ENCODE results near the gene MYO18A. TPM values are rescaled to one million over a fixed set of nuclear protein-coding genes. Genes with fewer than 3 reads are reported as not detected.

The MYO18A gene
- total RNA-seq, 1 donor from 2014 or later: 11.6 TPM

GRCh38 chr17:29086628-29087332, 93.4 kb downstream of the MYO18A start:
- Mint-ChIP-seq H3K36me3 (peaks cover 18% of the 10 kb centered on the region), H3K9me3 (no peaks in the 10 kb centered on the region)
- peak; percentile 50 for DNase-seq (ENCODE audit: low spot score)

GRCh38 chr17:29085223-29085622, 95.0 kb downstream of the MYO18A start:
- Histone ChIP-seq H3K4me1 (peaks cover 30% of the 10 kb centered on the region), H3K4me2 (peak overlapping the region; percentile 44), H3F3A (ENCODE audit: low read depth) (peaks cover 23% of the 10 kb centered on the region), H3K9me3 (ENCODE audit: low read depth) (no peaks in the 10 kb centered on the region), H3K27me3 (no peaks in the 10 kb centered on the region), H3K27ac (no peak overlapping the region), H3K36me3 (no peaks in the 10 kb centered on the region), H3K4me3 (no peak overlapping the region), H4K20me1 (ENCODE audit: low read depth) (no peaks in the 10 kb centered on the region), H3K9ac (no peak overlapping the region), H3K79me2 (ENCODE audit: low read depth) (no peaks in the 10 kb centered on the region), H2AFZ (replicated peaks) (no peak overlapping the region)
- H3K36me3 Mint-ChIP-seq: peaks cover 21% of the 10 kb centered on the region
- no peak overlapping the region for H3K4me3 Mint-ChIP-seq
- no peak for DNase-seq (ENCODE audit: low spot score)
- H3K4me1 Mint-ChIP-seq: peaks cover 17% of the 10 kb centered on the region
- TF ChIP-seq EZH2 (IDR thresholded peaks at IDR 0.05) (no peak), EZH2phosphoT487 (IDR thresholded peaks at IDR 0.05) (no peak), CTCF (IDR thresholded peaks at IDR 0.05) (no peak)
- H3K27me3 Mint-ChIP-seq (ENCODE audit: insufficient read depth, low read depth): peaks cover 12% of the 10 kb centered on the region
- H3K9me3 Mint-ChIP-seq: no peaks in the 10 kb centered on the region
- no peak overlapping the region for H3K27ac Mint-ChIP-seq

More at GRCh38 chr17:29086628-29087332, 93.4 kb downstream of the MYO18A start:
- Mint-ChIP-seq H3K27me3 (ENCODE audit: insufficient read depth, low read depth) (peaks cover 10% of the 10 kb centered on the region), H3K4me3 (no peak overlapping the region), H3K27ac (no peak overlapping the region), H3K4me1 (peaks cover 19% of the 10 kb centered on the region)
- H3K27me3 ChIP-seq: no peaks in the 10 kb centered on the region
- H3K27ac ChIP-seq: no peak overlapping the region
- H3K4me2 ChIP-seq: peak overlapping the region; percentile 49
- no peaks in the 10 kb centered on the region for H4K20me1 ChIP-seq (ENCODE audit: low read depth)
- H3K4me1 ChIP-seq: peaks cover 43% of the 10 kb centered on the region
- H3K36me3 ChIP-seq: no peaks in the 10 kb centered on the region
- H3K9me3 ChIP-seq (ENCODE audit: low read depth): no peaks in the 10 kb centered on the region
- no peak overlapping the region for H3K9ac ChIP-seq
- no peaks in the 10 kb centered on the region for H3K79me2 ChIP-seq (ENCODE audit: low read depth)
- no peak for TF ChIP-seq EZH2phosphoT487 (IDR thresholded peaks at IDR 0.05)
- H3F3A ChIP-seq (ENCODE audit: low read depth): peaks cover 32% of the 10 kb centered on the region
- H3K4me3 ChIP-seq: no peak overlapping the region
- H2AFZ ChIP-seq (replicated peaks): no peak overlapping the region

- Histone ChIP-seq H3K4me3 (no peak overlapping the region), H3K27ac (no peak overlapping the region), H3K9me3 (ENCODE audit: low read depth) (no peaks in the 10 kb centered on the region), H3K79me2 (ENCODE audit: low read depth) (no peaks in the 10 kb centered on the region), H3K27me3 (no peaks in the 10 kb centered on the region), H3F3A (ENCODE audit: low read depth) (peaks cover 23% of the 10 kb centered on the region), H3K4me1 (peaks cover 30% of the 10 kb centered on the region), H4K20me1 (ENCODE audit: low read depth) (no peaks in the 10 kb centered on the region), H3K4me2 (peak overlapping the region; percentile 44), H3K36me3 (no peaks in the 10 kb centered on the region), H3K9ac (no peak overlapping the region), H2AFZ (replicated peaks) (no peak overlapping the region)
- Mint-ChIP-seq H3K27ac (no peak overlapping the region), H3K36me3 (peaks cover 18% of the 10 kb centered on the region), H3K27me3 (ENCODE audit: insufficient read depth, low read depth) (peaks cover 12% of the 10 kb centered on the region), H3K9me3 (no peaks in the 10 kb centered on the region), H3K4me3 (no peak overlapping the region), H3K4me1 (peaks cover 17% of the 10 kb centered on the region)
- peak; percentile 42 for DNase-seq (ENCODE audit: low spot score)
- TF ChIP-seq CTCF (IDR thresholded peaks at IDR 0.05): no peak
- TF ChIP-seq EZH2phosphoT487 (IDR thresholded peaks at IDR 0.05): no peak
- no peak for TF ChIP-seq EZH2 (IDR thresholded peaks at IDR 0.05)
Measured at GRCh38 chr17:29084541-29085146, 95.6 kb downstream of the MYO18A start.

GRCh38 chr17:29080965-29081364, 99.2 kb downstream of the MYO18A start:
- H4K20me1 ChIP-seq (ENCODE audit: low read depth): no peaks in the 10 kb centered on the region
- H3F3A ChIP-seq (ENCODE audit: low read depth): peaks cover 9% of the 10 kb centered on the region
- H3K4me3 ChIP-seq: no peak overlapping the region
- Mint-ChIP-seq H3K36me3 (peaks cover 14% of the 10 kb centered on the region), H3K4me3 (no peak overlapping the region), H3K27ac (no peak overlapping the region), H3K9me3 (no peaks in the 10 kb centered on the region), H3K27me3 (ENCODE audit: insufficient read depth, low read depth) (peaks cover 9% of the 10 kb centered on the region), H3K4me1 (peaks cover 13% of the 10 kb centered on the region)
- DNase-seq (ENCODE audit: low spot score): no peak
- H2AFZ ChIP-seq (replicated peaks): no peak overlapping the region
- no peaks in the 10 kb centered on the region for H3K79me2 ChIP-seq (ENCODE audit: low read depth)
- no peak for TF ChIP-seq CTCF (IDR thresholded peaks at IDR 0.05)
- no peak for TF ChIP-seq EZH2phosphoT487 (IDR thresholded peaks at IDR 0.05)
- no peak for TF ChIP-seq EZH2 (IDR thresholded peaks at IDR 0.05)
- H3K36me3 ChIP-seq: no peaks in the 10 kb centered on the region
- no peak overlapping the region for H3K4me2 ChIP-seq
- no peak overlapping the region for H3K9ac ChIP-seq
- no peak overlapping the region for H3K27ac ChIP-seq
- no peaks in the 10 kb centered on the region for H3K9me3 ChIP-seq (ENCODE audit: low read depth)
- no peaks in the 10 kb centered on the region for H3K27me3 ChIP-seq
- H3K4me1 ChIP-seq: peaks cover 25% of the 10 kb centered on the region
